ENCODE data around the gene FCHSD2.
"Not testable (repeated sequence)": the region's sequence is repeated elsewhere in the genome, so short reads cannot be mapped to it uniquely, and the experiment has no call there.

FCHSD2 gene

GRCh38 chr11:72860010-72860409 is 282.1 kb downstream of the FCHSD2 start:
- DNase-seq: no peak

- DNase-seq: no peak
These were observed 283.0 kb downstream of the FCHSD2 start for GRCh38 chr11:72859126-72859525.

DNA sequence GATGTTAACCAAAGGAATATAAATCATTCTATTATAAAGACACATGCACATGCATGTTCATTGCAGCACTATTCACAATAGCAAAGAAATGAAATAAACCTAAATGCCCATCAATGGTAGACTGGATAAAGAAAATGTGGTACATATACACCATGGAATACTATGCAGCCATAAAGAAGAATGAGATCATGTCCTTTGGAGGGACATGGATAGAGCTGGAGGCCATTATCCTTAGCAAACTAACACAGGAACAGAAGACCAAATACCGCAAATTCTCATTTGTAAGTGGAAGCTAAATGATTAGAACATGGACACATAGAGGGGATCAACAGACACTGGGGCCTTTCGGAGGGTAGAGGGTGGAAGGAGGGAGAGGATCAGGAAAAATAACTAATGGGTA is 283.9 kb downstream of the FCHSD2 start:
- not testable (repeated sequence) for DNase-seq

DNA sequence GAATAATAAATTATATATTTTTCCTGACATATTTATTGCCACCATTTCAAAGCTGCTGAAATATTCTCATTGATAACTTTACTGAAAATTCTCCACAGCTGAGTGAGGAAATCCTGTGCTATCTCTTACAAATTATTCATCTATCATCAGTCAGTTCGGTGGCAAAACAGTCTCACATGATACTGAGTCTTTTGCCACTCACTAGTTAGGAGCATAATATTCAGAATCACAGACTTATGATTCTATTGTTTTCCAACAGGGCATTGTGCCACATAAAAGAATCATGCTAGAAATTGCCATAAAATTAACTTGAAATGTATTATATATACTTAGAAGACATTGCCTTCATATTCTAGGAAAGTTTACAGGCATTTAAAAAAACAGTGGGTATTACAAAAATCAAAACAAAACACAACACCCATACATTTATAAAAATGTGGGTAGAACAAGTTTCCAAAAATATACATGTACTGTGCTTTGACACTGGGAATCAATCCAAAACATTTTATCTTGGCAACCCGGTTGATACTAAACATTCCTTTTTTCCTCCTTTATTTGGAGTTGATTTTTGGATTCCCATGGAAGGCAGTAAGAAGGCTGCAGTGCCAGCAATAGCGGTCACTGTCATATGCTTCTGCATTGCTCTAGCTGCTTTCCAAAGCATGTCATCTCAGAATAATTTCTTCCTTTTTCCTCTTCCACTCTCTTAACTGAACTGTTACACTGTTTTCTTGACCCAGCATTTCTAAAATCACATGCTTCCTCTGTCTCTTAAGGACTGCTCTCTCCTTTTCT is 285.4 kb downstream of the FCHSD2 start:
- DNase-seq: no peak

GRCh38 chr11:72856065-72856464 is 286.1 kb downstream of the FCHSD2 start:
- DNase-seq: no peak

DNA sequence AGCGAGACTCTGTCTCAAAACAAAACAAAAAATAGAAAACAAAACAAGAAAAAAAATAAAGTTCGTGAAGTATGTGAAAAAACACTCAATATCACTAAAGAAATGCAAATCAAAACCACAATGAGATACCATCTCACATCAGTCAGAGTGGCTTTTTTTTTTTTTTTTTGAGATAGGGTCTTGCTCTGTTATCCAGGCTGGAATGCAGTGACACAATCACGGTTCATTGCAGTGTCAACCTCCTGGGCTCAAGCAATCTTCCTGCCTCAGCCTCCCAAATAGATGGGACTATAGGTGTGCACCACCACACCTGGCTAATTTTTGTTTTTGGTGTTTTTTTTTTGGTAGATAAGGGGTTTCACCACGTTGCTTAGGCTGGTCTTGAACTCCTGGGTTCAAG is 290.4 kb downstream of the FCHSD2 start:
- no peak for DNase-seq

DNA sequence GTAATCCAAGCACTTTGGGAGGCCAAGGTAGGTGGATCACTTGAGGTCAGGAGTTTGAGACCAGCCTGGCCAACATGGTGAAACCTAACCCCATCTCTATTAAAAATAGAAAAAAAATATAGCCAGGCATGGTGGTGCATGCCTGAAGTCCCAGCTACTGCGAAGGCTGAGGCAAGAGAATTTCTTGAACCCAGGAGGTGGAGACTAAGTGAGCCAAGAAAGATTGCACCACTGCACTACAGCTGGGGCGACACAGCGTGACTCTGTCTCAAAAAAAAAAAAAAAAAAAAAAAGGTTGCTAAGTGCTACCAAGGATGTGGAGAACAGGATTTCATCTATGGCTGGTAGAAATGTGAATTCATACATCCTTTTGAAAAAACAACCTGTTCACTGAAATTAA is 291.3 kb downstream of the FCHSD2 start:
- DNase-seq: no peak

DNA sequence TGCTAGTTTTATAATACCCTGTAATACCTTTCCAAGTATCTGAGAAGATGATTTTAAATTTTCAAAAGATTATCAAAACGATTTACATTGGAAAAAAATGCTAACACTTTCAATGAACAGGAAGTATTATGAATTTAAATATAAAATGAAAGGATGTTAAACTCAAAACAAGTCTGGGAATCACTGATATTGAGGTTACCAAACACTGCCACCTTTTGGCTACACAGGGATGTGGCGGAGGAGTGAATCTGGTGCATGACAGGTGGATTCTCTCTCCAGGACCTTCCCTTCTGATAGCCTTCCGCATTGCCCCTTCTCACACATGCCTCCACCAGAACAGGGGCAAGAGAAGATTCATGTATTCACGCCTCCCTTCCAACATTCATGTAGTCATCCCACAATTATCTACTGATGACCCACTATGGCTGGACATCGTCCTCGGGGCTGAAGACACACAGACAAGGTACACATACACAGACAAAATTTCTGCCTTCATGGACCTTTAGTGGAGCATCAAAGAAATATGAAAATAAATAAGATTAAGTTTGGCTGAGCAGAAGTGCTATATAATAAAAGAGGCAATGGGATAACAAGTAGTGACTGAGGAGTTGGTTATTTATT is 293.2 kb downstream of the FCHSD2 start:
- no peak for DNase-seq

DNA sequence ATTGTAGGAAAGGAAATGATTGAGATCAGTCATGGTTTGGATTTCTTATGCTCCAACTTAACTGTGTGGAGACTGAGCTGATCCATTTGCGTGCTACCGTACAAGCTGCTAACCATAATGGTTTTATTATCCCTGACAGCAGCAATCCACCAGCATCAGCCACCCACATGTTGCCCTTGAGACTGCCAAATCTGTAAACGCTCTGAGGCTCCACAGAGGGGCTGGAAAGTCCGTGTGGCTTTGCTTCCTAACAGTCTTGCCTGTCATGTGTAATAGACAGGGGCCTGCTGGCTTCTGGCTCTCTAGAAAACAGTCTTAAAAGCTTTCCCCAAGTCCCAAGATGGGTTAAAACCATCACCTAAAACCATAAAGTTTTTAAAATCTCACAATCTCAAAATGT is 297.8 kb downstream of the FCHSD2 start:
- DNase-seq: no peak

DNA sequence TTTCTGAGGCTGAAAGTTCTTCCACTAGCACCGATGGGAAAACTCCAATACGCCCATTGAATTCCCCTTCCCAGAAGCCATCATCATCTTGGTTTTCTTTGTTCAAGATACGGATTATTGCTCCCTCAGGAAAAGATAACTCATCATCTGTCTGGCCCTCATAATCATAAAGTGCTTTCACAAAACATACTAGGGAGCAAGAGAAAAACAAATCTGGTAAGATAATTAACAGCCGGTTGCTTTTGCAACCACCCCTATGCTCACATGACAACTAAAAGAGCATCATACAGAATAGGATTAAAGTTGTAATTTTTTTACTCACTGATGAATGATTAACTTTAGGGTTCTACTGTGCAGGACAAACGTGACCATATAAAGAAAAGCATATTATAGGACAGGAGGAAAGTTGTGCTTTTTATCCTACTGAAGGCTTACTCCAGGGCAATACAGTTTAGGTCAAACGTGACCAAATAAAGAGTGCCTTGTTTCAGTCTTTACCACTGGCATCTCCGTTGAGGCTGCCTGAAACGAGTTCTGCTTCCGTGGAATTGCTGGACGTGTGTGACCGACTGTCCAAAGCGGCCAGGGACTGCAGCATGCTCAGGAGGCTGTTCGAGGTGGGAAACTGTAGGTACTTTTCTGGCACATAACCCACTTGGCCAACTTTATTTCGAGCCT is 299.3 kb downstream of the FCHSD2 start:
- DNase-seq: no peak

DNA sequence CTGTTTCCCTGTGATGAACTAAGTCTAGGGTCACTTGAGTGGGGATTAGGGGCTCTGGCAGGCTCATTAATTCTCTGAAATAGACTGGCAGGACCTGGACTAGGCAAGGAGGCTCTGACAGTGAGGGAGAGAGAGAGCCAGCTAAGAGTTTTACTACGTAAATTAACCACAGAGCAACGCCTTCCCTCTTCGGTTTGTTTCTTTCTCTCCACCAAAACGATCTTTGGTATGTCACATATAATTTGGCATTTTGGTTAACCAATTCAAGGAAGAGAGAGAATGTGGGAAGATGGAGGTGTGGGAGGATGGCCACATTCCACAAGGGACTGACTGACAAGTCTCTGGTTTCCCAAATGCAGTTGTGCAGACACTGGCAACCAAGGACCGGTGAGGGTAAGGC is 300.0 kb downstream of the FCHSD2 start:
- no peak for DNase-seq

GRCh38 chr11:72841397-72841796 is 300.7 kb downstream of the FCHSD2 start:
- DNase-seq: no peak

DNA sequence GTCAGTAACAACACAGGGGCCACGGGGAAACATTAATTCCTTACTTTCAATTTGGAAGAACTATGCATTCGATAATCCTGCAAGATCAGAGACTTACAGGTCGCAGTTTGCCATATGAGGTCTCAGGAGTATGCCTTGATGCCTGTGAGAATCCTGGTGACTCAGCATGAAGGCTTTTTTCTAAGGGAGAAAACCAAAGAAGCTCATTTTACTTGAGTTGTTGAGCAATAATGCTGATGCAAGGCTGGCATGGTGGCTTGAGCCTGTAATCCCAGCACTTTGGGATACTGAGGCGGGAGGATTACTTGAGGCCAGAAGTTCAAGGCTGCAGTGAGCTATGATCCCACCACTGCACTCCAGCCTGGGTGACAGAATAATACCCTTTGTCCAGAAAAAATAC is 301.3 kb downstream of the FCHSD2 start:
- no peak for DNase-seq

- DNase-seq: no peak
These were observed 303.3 kb downstream of the FCHSD2 start for GRCh38 chr11:72838691-72839305.

DNA sequence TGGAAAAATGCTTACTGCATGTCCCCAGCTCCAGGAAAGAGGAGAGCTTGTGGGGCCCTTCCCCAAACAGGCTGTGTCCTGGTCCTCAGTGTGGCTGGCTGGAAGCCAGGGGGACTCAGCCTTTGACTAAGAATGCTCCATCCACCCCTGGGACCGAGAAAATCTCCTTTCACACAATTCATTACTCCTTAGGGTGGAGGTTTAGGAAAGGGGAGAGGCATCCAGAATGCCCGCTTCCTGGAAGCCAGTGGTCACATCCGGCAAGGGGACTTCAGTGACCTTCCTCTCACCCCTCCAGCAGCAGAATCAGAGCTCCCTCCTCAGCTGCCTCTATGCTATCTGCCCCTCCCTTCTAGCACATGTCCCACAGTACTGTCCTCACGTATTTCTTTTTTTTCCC is 306.0 kb downstream of the FCHSD2 start:
- DNase-seq: no peak

GRCh38 chr11:72834905-72835304 is 307.2 kb downstream of the FCHSD2 start:
- DNase-seq: no peak

DNA sequence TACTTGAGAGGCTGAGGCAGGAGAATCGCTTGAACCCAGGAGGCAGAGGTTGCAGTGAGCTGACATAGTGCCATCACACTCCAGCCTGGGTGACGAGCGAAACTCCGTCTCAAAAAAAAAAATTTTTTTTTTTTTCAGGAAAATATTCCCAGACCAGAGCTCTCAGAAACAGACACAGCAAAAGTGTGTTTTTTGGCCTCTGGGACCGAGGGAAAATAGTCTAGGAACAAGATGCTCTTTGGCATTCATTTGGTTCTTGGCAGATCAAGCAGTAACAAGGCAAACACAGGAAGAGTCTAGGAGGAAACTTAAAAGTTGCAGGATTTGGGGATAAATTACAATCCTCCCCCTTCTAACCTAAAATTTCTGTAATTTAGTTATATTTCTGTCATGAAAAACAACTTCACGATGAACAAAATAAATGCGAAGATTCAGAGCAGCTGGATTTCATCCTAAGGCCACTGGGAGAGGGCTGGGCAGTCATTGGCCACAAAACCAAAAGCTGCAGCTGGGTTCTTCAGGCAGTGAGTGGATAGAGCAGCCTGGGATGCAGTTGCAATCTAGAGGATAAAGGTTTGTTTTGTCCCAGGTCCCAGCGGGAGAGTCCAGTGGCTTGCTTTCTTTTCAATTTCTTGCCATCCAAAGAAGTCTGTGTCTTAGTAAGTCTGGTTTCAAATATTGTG is 308.2 kb downstream of the FCHSD2 start:
- DNase-seq: no peak

GRCh38 chr11:72833083-72833733 is 308.9 kb downstream of the FCHSD2 start:
- no peak for DNase-seq

- DNase-seq: no peak
These were observed 309.6 kb downstream of the FCHSD2 start for GRCh38 chr11:72832301-72833082.

- DNase-seq: peak; percentile 16
These were observed 310.4 kb downstream of the FCHSD2 start for GRCh38 chr11:72831521-72832300.
